Measurements from ENCODE around the gene BCAM. TPM values are rescaled to one million over a fixed set of nuclear protein-coding genes. Genes with fewer than 3 reads are reported as not detected.

BCAM gene
- total RNA-seq, 1 experiment from 2014 or later, result 73.0 TPM

DNA sequence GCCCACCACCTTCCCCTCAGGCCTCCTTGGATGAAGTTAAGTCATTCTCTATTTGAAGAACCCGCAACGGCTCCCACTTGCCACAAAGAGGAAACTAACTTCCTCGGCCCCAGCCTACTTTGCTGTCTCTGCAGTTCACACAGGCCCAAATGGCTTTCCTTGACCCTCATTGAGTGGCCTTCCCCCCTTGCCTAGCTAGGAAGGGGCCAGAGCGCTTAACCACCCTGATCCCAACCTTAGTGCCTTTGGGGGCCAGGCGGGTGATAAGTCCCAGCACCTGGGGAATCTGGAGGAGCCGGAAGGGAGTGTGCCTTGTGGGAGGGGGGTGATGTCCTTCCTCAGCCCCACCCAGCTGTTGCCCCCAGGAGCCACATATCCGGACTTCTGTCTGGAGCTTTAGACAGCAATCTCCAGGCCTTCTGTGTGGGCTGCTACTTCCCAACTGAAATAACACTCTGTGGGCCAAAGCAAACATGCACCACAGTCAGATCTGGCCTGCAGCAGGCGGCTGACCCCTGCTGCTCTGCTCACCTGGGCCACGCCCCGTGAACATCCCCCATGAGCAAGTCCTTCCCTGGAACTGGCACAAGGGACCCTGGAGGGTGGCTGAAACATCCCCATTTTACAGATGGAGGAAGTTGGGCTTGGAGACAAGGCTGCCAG, 47.6 kb downstream of the BCAM start:
- peaks cover 11% of the 10 kb centered on the region; the same call in 1 of the 2 replicates for H3K79me2 ChIP-seq (ENCODE audit: insufficient read depth, low read length)
- no peak overlapping the region for H2BK20ac ChIP-seq (ENCODE audit: low read depth, low read length, poor library complexity, severe bottlenecking)
- H4K5ac ChIP-seq (ENCODE audit: insufficient read length, low read depth, low read length), result no peak overlapping the region
- no peak overlapping the region for H4K8ac ChIP-seq (replicated peaks; ENCODE audit: insufficient read length, low read depth, low read length)
- no peak for DNase-seq
- H2BK120ac ChIP-seq (ENCODE audit: low read depth, low read length, poor library complexity, severe bottlenecking), result no peak overlapping the region
- H2AK5ac ChIP-seq (ENCODE audit: insufficient read length, low read length), result no peak overlapping the region
- no peak overlapping the region for H3K4ac ChIP-seq (ENCODE audit: low read depth, low read length)
- peaks cover 11% of the 10 kb centered on the region for H3K79me1 ChIP-seq (ENCODE audit: insufficient read depth, low read depth, low read length, poor library complexity, severe bottlenecking)
- no peak overlapping the region for H2BK5ac ChIP-seq (ENCODE audit: insufficient read length, low read length)
- H4K20me1 ChIP-seq (ENCODE audit: control insufficient read depth, insufficient read depth, insufficient read length), result no peaks in the 10 kb centered on the region
- Mint-ChIP-seq H3K36me3 (ENCODE audit: insufficient read depth in 1 of 3, low read depth in 3 of 3) (peaks cover 20 to 58% (median 56%) of the 10 kb centered on the region in 3 experiments), H3K4me1 (peaks cover 8 to 14% of the 10 kb centered on the region in 2 experiments), H3K9me3 (no peaks in the 10 kb centered on the region), H3K4me3 (no peak overlapping the region), H3K27ac (peak overlapping the region in 1 of 3 experiments; percentile 47; a peak in 2 of 7 replicates), H3K27me3 (ENCODE audit: low read depth) (no peaks in the 10 kb centered on the region)
- no peak overlapping the region for H3K23ac ChIP-seq (ENCODE audit: insufficient read length, low read depth, low read length)
- H3K18ac ChIP-seq (ENCODE audit: insufficient read length, low read depth, low read length), result no peak overlapping the region
- no peak overlapping the region for H2AFZ ChIP-seq (ENCODE audit: low read length)
- H4K91ac ChIP-seq (ENCODE audit: insufficient read length, low read depth, low read length), result no peak overlapping the region
- H3K27me3 ChIP-seq (ENCODE audit: insufficient read depth, low read length), result no peaks in the 10 kb centered on the region
- H3K27ac ChIP-seq (ENCODE audit: insufficient read length, low read depth, low read length), result no peak overlapping the region
- no peak overlapping the region for H3K56ac ChIP-seq (ENCODE audit: insufficient read length, low read depth, low read length)
- no peaks in the 10 kb centered on the region for H3K23me2 ChIP-seq (ENCODE audit: insufficient read length, low read depth, low read length, poor library complexity, severe bottlenecking)
- no CpG with 5 or more reads among the region's 10 CpGs for WGBS (ENCODE audit: extremely low coverage, insufficient read length, low lambda C conversion rate)
- no peak overlapping the region for H3K9ac ChIP-seq (ENCODE audit: extremely low read depth, insufficient read length, low read length)
- H3T11ph ChIP-seq (ENCODE audit: low read length), result no peak overlapping the region
- H3K4me1 ChIP-seq (ENCODE audit: insufficient read depth, low read length), result no peaks in the 10 kb centered on the region
- TF ChIP-seq, protein P1, sequence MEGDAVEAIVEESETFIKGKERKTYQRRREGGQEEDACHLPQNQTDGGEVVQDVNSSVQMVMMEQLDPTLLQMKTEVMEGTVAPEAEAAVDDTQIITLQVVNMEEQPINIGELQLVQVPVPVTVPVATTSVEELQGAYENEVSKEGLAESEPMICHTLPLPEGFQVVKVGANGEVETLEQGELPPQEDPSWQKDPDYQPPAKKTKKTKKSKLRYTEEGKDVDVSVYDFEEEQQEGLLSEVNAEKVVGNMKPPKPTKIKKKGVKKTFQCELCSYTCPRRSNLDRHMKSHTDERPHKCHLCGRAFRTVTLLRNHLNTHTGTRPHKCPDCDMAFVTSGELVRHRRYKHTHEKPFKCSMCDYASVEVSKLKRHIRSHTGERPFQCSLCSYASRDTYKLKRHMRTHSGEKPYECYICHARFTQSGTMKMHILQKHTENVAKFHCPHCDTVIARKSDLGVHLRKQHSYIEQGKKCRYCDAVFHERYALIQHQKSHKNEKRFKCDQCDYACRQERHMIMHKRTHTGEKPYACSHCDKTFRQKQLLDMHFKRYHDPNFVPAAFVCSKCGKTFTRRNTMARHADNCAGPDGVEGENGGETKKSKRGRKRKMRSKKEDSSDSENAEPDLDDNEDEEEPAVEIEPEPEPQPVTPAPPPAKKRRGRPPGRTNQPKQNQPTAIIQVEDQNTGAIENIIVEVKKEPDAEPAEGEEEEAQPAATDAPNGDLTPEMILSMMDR (conservative IDR thresholded peaks at IDR 0.05), result no peak
- no peak overlapping the region for H2BK12ac ChIP-seq (ENCODE audit: insufficient read length, low read depth, low read length)
- H3K14ac ChIP-seq (ENCODE audit: insufficient read depth, low read length), result no peak overlapping the region
- H3K9me3 ChIP-seq (ENCODE audit: control insufficient read depth, low read depth, low read length), result no peaks in the 10 kb centered on the region
- no peak overlapping the region for H3K4me2 ChIP-seq (ENCODE audit: insufficient read depth, insufficient read length, low read length)
- no peak overlapping the region for H2BK15ac ChIP-seq (ENCODE audit: low read depth, low read length)

Measured in H9 (cell line).